Measurements from ENCODE around the gene NDUFV2.
A peak's percentile ranks its signal among the peaks of the same experiment; 100 is the strongest.

The NDUFV2 gene

DNA sequence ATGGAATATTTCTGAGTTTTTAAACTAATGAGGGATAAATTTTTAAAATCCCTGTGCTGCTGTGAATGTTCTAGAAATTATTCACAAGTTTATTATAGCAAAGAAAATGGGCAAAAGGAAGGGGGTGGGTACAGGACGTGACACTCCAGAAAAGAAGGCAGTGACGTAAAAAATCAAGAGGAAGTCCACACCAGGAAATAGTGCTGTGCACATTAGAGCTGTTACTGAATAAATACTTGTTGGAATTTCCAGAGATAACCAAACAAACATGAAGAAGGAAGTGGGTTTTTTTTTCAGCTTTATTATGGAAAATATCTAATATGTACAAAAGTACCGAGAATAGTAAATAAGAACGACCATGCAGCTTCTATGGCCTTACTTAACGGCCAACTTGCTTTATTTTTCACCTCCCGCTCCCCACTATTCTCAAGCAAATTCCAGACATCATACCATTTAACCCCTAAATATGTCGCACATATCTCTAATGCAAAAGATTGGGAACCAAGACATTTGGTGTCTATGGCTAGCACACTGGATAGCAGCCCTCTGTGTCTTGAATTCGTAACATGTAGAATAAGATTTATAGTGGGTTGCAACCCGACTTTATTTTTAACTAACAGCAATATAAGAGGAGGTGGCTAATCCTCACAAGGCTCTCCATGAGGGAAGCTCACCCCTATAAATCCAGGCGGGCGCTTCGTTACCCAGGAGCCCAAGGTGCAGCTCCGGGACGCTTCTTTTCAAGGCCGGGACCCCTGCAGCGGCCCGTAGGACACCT is 580 bp upstream of the NDUFV2 start:
- WGBS (ENCODE audit: extremely low coverage, insufficient coverage, low lambda C conversion rate), result no CpG with 5 or more reads among the region's 17 CpGs
- no peak overlapping the region for H3K27ac ChIP-seq (ENCODE audit: low read depth, low read length)
- no peaks in the 10 kb centered on the region for H3K27me3 ChIP-seq (ENCODE audit: insufficient read depth, low read length, poor library complexity)
- peaks cover 3% of the 10 kb centered on the region for H3K4me1 ChIP-seq (ENCODE audit: control insufficient read depth, low read depth, low read length)
- H4K5ac ChIP-seq (ENCODE audit: low read length), result no peak overlapping the region
- no peak overlapping the region for H4K8ac ChIP-seq (ENCODE audit: low read depth, low read length)
- H3K56ac ChIP-seq (ENCODE audit: low read length), result peak overlapping the region; percentile 87
- H2AK5ac ChIP-seq (ENCODE audit: low read length), result no peak overlapping the region
- no peaks in the 10 kb centered on the region for H3K36me3 ChIP-seq (ENCODE audit: control insufficient read depth, insufficient read depth, low read length)
- H3K23ac ChIP-seq (ENCODE audit: low read length), result no peak overlapping the region
- peaks cover 37% of the 10 kb centered on the region for H3K79me2 ChIP-seq (ENCODE audit: control insufficient read depth, insufficient read depth, low read length)
- H3K4me2 ChIP-seq (ENCODE audit: low read length), result peak overlapping the region; percentile 66
- H3K79me1 ChIP-seq (ENCODE audit: low read length), result peaks cover 2% of the 10 kb centered on the region
- H2BK120ac ChIP-seq (ENCODE audit: low read depth, low read length), result no peak overlapping the region
- H3K9ac ChIP-seq (ENCODE audit: low read length), result peak overlapping the region; percentile 72
- no peak for DNase-seq
- no peak overlapping the region for H2BK5ac ChIP-seq (ENCODE audit: low read length)
- no peak overlapping the region for H2BK15ac ChIP-seq (replicated peaks; ENCODE audit: low read depth)
- no peak overlapping the region for H3K4ac ChIP-seq (ENCODE audit: low read depth, low read length)
- H3K4me3 ChIP-seq (ENCODE audit: low read length), result peak overlapping the region; percentile 50
- peak overlapping the region; percentile 39 for H3K18ac ChIP-seq (ENCODE audit: low read length)

DNA sequence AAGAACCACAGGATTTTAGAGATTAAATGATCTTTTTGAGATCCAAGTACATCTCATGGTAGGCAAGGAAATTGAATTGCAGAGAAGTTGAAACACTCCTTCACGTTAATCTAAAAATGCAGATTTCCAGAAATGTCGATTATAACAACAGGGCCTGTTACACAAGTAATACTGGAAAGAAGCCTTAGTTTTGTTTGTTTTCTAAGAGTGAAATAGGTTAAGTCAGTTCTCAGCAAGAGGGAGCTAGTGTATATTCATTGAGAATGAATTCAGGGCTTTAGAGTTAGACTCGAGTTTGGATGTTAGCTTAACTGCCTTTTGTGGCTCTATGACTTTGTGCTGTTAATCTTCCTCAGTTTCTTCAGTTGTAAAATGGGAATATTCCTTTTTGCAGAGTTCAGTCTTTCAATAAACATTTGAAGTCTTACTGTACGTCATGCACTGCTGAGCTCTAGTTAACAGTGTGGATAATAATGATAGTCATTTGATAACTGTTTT is 926 bp downstream of the NDUFV2 start:
- H3K9ac ChIP-seq (ENCODE audit: low read length), result peak overlapping the region; percentile 95
- peaks cover 3% of the 10 kb centered on the region for H3K4me1 ChIP-seq (ENCODE audit: control insufficient read depth, low read depth, low read length)
- no peak overlapping the region for H4K5ac ChIP-seq (ENCODE audit: low read length)
- no peaks in the 10 kb centered on the region for H3K27me3 ChIP-seq (ENCODE audit: insufficient read depth, low read length, poor library complexity)
- peak; percentile 19 for DNase-seq
- H3K36me3 ChIP-seq (ENCODE audit: control insufficient read depth, insufficient read depth, low read length), result no peaks in the 10 kb centered on the region
- peak overlapping the region; percentile 94 for H3K56ac ChIP-seq (ENCODE audit: low read length)
- H2AK5ac ChIP-seq (ENCODE audit: low read length), result no peak overlapping the region
- peak overlapping the region; percentile 66 for H3K4me2 ChIP-seq (ENCODE audit: low read length)
- WGBS (ENCODE audit: extremely low coverage, insufficient coverage, low lambda C conversion rate), result no CpG with 5 or more reads among the region's 4 CpGs
- H3K4ac ChIP-seq (ENCODE audit: low read depth, low read length), result no peak overlapping the region
- H3K27ac ChIP-seq (ENCODE audit: low read depth, low read length), result peak overlapping the region; percentile 83
- H3K79me2 ChIP-seq (ENCODE audit: control insufficient read depth, insufficient read depth, low read length), result peaks cover 48% of the 10 kb centered on the region
- no peak overlapping the region for H2BK120ac ChIP-seq (ENCODE audit: low read depth, low read length)
- no peak overlapping the region for H3K18ac ChIP-seq (ENCODE audit: low read length)
- H4K8ac ChIP-seq (ENCODE audit: low read depth, low read length), result no peak overlapping the region
- no peak overlapping the region for H2BK15ac ChIP-seq (replicated peaks; ENCODE audit: low read depth)
- H2BK5ac ChIP-seq (ENCODE audit: low read length), result no peak overlapping the region
- H3K4me3 ChIP-seq (ENCODE audit: low read length), result peak overlapping the region; percentile 84
- H3K23ac ChIP-seq (ENCODE audit: low read length), result no peak overlapping the region
- H3K79me1 ChIP-seq (ENCODE audit: low read length), result peaks cover 2% of the 10 kb centered on the region

DNA sequence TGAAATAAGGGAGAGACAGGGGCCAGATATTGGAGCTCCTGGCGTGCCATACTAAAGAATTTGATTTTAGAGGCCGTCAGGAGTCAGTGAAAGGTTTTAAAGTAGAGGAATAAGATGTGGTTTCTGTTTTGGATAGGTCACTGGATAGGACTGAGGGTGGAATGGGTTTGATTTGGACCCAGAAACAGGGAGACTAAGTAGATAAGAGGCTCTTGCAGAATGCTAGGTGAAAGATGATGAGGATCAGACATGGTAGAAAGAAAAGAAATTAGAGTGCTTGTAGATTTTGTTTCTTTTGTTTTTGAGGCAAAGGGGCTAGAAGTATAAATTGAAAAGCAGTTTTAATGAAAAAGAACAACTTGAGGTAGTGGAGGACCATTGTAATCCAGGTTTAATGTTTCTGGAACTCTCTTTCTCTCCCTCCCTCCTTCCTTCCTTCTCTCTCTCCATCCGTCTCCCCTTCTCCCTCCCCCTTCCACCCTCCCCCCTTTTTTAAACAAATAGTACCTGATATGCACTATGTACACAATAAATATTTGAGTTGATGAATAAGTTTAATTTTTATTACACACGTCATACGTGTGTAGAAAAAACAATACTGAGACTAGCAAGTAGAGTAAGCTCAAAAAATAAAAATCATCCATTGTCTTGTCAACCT is 1.9 kb downstream of the NDUFV2 start:
- Histone ChIP-seq H2BK5ac (ENCODE audit: low read length) (no peak overlapping the region), H3K27me3 (ENCODE audit: insufficient read depth, low read length, poor library complexity) (no peaks in the 10 kb centered on the region), H3K79me2 (ENCODE audit: control insufficient read depth, insufficient read depth, low read length) (peaks cover 55% of the 10 kb centered on the region), H3K56ac (ENCODE audit: low read length) (peak overlapping the region; percentile 59), H3K4ac (ENCODE audit: low read depth, low read length) (no peak overlapping the region), H4K5ac (ENCODE audit: low read length) (no peak overlapping the region), H3K27ac (ENCODE audit: low read depth, low read length) (no peak overlapping the region), H3K4me2 (ENCODE audit: low read length) (peak overlapping the region; percentile 66), H2BK120ac (ENCODE audit: low read depth, low read length) (no peak overlapping the region), H2AK5ac (ENCODE audit: low read length) (no peak overlapping the region), H3K18ac (ENCODE audit: low read length) (no peak overlapping the region), H2BK15ac (replicated peaks; ENCODE audit: low read depth) (no peak overlapping the region), H3K4me1 (ENCODE audit: control insufficient read depth, low read depth, low read length) (peaks cover 4% of the 10 kb centered on the region), H3K79me1 (ENCODE audit: low read length) (peaks cover 2% of the 10 kb centered on the region), H4K8ac (ENCODE audit: low read depth, low read length) (no peak overlapping the region), H3K4me3 (ENCODE audit: low read length) (peak overlapping the region; percentile 24), H3K23ac (ENCODE audit: low read length) (no peak overlapping the region), H3K9ac (ENCODE audit: low read length) (peak overlapping the region; percentile 95), H3K36me3 (ENCODE audit: control insufficient read depth, insufficient read depth, low read length) (no peaks in the 10 kb centered on the region)
- no peak for DNase-seq
- no CpG with 5 or more reads among the region's 5 CpGs for WGBS (ENCODE audit: extremely low coverage, insufficient coverage, low lambda C conversion rate)

DNA sequence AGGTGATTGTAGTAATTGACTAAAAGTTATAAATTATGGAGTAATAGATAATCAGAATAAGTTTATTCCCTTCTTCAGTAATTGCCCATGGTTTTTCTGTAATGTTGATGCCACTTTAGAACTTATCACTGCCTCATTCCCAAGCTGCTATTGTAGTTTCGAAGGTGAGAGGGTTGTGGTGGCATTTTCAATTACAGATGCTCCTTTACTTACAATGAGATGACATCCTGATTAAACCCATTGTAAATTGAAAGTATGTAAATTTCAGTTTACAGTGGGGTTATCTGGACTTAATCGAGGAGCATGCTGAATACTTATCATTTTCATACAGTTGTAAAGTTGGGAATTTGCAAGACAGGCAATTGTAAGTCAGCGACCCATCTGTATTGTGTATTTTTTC is 2.9 kb downstream of the NDUFV2 start:
- no CpG with 5 or more reads among the region's 3 CpGs for WGBS (ENCODE audit: extremely low coverage, insufficient coverage, low lambda C conversion rate)
- Histone ChIP-seq H3K56ac (ENCODE audit: low read length) (no peak overlapping the region), H3K4me1 (ENCODE audit: control insufficient read depth, low read depth, low read length) (peaks cover 4% of the 10 kb centered on the region)

DNA sequence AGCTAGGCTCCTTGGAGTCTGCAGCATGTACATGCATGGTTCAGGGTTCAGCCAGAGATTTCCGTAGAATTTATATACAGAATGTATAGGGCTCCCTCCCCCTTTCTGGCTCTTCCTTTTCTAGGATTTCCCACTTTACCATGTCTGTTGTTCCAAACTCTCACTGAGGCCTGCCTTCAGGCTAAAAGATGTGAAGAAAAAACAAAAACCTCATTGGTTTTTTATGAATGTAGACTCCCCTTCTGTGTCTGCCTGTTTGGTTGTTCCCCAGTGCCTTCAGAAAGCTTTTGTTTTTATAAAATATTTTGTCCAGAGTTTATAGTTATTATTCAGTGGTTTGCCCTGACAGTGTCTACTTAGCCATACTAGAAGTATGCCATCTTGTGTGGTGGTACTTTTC is 3.6 kb downstream of the NDUFV2 start:
- H2AK5ac ChIP-seq (ENCODE audit: low read length), result no peak overlapping the region
- no peak overlapping the region for H2BK5ac ChIP-seq (ENCODE audit: low read length)
- H4K5ac ChIP-seq (ENCODE audit: low read length), result no peak overlapping the region
- no peak overlapping the region for H3K23ac ChIP-seq (ENCODE audit: low read length)
- H3K4me3 ChIP-seq (ENCODE audit: low read length), result no peak overlapping the region
- peaks cover 69% of the 10 kb centered on the region for H3K79me2 ChIP-seq (ENCODE audit: control insufficient read depth, insufficient read depth, low read length)
- H2BK120ac ChIP-seq (ENCODE audit: low read depth, low read length), result no peak overlapping the region
- H3K9ac ChIP-seq (ENCODE audit: low read length), result peak overlapping the region; percentile 37
- H3K56ac ChIP-seq (ENCODE audit: low read length), result peak overlapping the region; percentile 50
- no peaks in the 10 kb centered on the region for H3K27me3 ChIP-seq (ENCODE audit: insufficient read depth, low read length, poor library complexity)
- no peaks in the 10 kb centered on the region for H3K36me3 ChIP-seq (ENCODE audit: control insufficient read depth, insufficient read depth, low read length)
- no peak for DNase-seq
- peak overlapping the region; percentile 8 for H3K18ac ChIP-seq (ENCODE audit: low read length)
- no peak overlapping the region for H3K27ac ChIP-seq (ENCODE audit: low read depth, low read length)
- peaks cover 2% of the 10 kb centered on the region for H3K79me1 ChIP-seq (ENCODE audit: low read length)
- no peak overlapping the region for H4K8ac ChIP-seq (ENCODE audit: low read depth, low read length)
- H3K4me1 ChIP-seq (ENCODE audit: control insufficient read depth, low read depth, low read length), result peaks cover 4% of the 10 kb centered on the region
- peak overlapping the region; percentile 26 for H3K4me2 ChIP-seq (ENCODE audit: low read length)
- no peak overlapping the region for H3K4ac ChIP-seq (ENCODE audit: low read depth, low read length)
- H2BK15ac ChIP-seq (replicated peaks; ENCODE audit: low read depth), result no peak overlapping the region
- WGBS (ENCODE audit: extremely low coverage, insufficient coverage, low lambda C conversion rate), result no CpG with 5 or more reads among the region's 1 CpG

More for the DNA sequence above, 2.9 kb downstream of the NDUFV2 start:
- Histone ChIP-seq H2BK15ac (replicated peaks; ENCODE audit: low read depth) (no peak overlapping the region), H2AK5ac (ENCODE audit: low read length) (no peak overlapping the region), H3K79me1 (ENCODE audit: low read length) (peaks cover 2% of the 10 kb centered on the region), H3K4me2 (ENCODE audit: low read length) (no peak overlapping the region), H4K8ac (ENCODE audit: low read depth, low read length) (no peak overlapping the region), H2BK120ac (ENCODE audit: low read depth, low read length) (no peak overlapping the region), H3K27me3 (ENCODE audit: insufficient read depth, low read length, poor library complexity) (no peaks in the 10 kb centered on the region), H3K36me3 (ENCODE audit: control insufficient read depth, insufficient read depth, low read length) (no peaks in the 10 kb centered on the region), H3K23ac (ENCODE audit: low read length) (no peak overlapping the region), H2BK5ac (ENCODE audit: low read length) (no peak overlapping the region), H3K4me3 (ENCODE audit: low read length) (no peak overlapping the region), H3K9ac (ENCODE audit: low read length) (no peak overlapping the region), H3K18ac (ENCODE audit: low read length) (no peak overlapping the region), H3K4ac (ENCODE audit: low read depth, low read length) (no peak overlapping the region), H3K79me2 (ENCODE audit: control insufficient read depth, insufficient read depth, low read length) (peaks cover 63% of the 10 kb centered on the region), H3K27ac (ENCODE audit: low read depth, low read length) (no peak overlapping the region), H4K5ac (ENCODE audit: low read length) (no peak overlapping the region)
- peak; percentile 51 for DNase-seq

All from mesendoderm (in vitro differentiated cells).